ENCODE data around the gene ASPG. TPM values are rescaled to one million over a fixed set of nuclear protein-coding genes. Genes with fewer than 3 reads are reported as not detected.
A peak's percentile ranks its signal among the peaks of the same experiment; 100 is the strongest.

ASPG gene
- total RNA-seq, 1 donor from 2014 or later = 3.6 TPM

- DNase-seq = no peak
Measured at GRCh38 chr14:104163541-104163940, 78.0 kb downstream of the ASPG start.

GRCh38 chr14:104164041-104164440 is 78.5 kb downstream of the ASPG start:
- DNase-seq = no peak

- DNase-seq = no peak
Measured at GRCh38 chr14:104164512-104164911, 79.0 kb downstream of the ASPG start.

Small RNAs within 50 kb of the gene (small RNA-seq; reads per million reads assigned to genes)
- 6,678 reads per million, percentile 100 among the genes with 10 or more reads in this experiment for gene MIR203A (ENCODE audit: low replicate concordance)

Other genes with a start within 250 kb of the ASPG start
- gene PPP1R13B, start 238.1 kb upstream of the ASPG start, total RNA-seq = 18.1 TPM
- 0.39 TPM for gene TDRD9, start 157.2 kb upstream of the ASPG start, total RNA-seq
- not detected for gene RD3L, start 143.2 kb upstream of the ASPG start, total RNA-seq
- gene KIF26A, start 52.9 kb downstream of the ASPG start, total RNA-seq = 8.1 TPM

Measured in skin of body (tissue), 3 donors.